ENCODE data around the gene PLXNA4.

- TF ChIP-seq CTCF (IDR thresholded peaks at IDR 0.05; ENCODE audit: low read depth, low read length) (no peak), EZH2phosphoT487 (IDR thresholded peaks at IDR 0.05; ENCODE audit: low read depth) (no peak)
These were observed 442.8 kb downstream of the PLXNA4 start for GRCh38 chr7:132133501-132133900.
